ENCODE results near the gene TULP4. TPM values are rescaled to one million over a fixed set of nuclear protein-coding genes. Genes with fewer than 3 reads are reported as not detected.

The TULP4 gene
- total RNA-seq, 1 experiment from 2014 or later: 52.8 TPM

- CTCF ChIA-PET: no interaction called here
Measured at GRCh38 chr6:158374020-158374419, 61.8 kb downstream of the TULP4 start.

GRCh38 chr6:158376631-158377081 is 64.4 kb downstream of the TULP4 start:
- ATAC-seq: no peak
- Mint-ChIP-seq H3K4me3 (no peak overlapping the region), H3K9me3 (no peaks in the 10 kb centered on the region), H3K4me1 (peaks cover 29% of the 10 kb centered on the region), H3K27ac (no peak overlapping the region), H3K36me3 (no peaks in the 10 kb centered on the region), H3K27me3 (ENCODE audit: low read depth) (no peaks in the 10 kb centered on the region)
- CTCF ChIA-PET: no interaction called here
- POLR2A ChIA-PET: no interaction called here
- DNase-seq (ENCODE audit: low spot score): no peak
- TF ChIP-seq GABPB1 (CRISPR knock-in tag; IDR thresholded peaks at IDR 0.05): no peak
- no peak for TF ChIP-seq ZNF219 (CRISPR knock-in tag; IDR thresholded peaks at IDR 0.05; ENCODE audit: borderline replicate concordance)
- no peak for TF ChIP-seq FOXK1 (CRISPR knock-in tag; IDR thresholded peaks at IDR 0.05)
- no peak for TF ChIP-seq AFF4 (CRISPR knock-in tag; IDR thresholded peaks at IDR 0.05; ENCODE audit: borderline replicate concordance)
- TF ChIP-seq ERG (CRISPR knock-in tag; IDR thresholded peaks at IDR 0.05): no peak

More at GRCh38 chr6:158374020-158374419, 61.8 kb downstream of the TULP4 start:
- Mint-ChIP-seq H3K27me3 (ENCODE audit: low read depth) (no peaks in the 10 kb centered on the region), H3K9me3 (no peaks in the 10 kb centered on the region), H3K27ac (no peak overlapping the region), H3K36me3 (no peaks in the 10 kb centered on the region), H3K4me3 (no peak overlapping the region), H3K4me1 (peaks cover 18% of the 10 kb centered on the region)
- no peak for TF ChIP-seq ZBTB21 (CRISPR knock-in tag; IDR thresholded peaks at IDR 0.05; ENCODE audit: borderline replicate concordance)
- TF ChIP-seq GRHL2 (CRISPR knock-in tag; IDR thresholded peaks at IDR 0.05; ENCODE audit: insufficient replicate concordance, severe bottlenecking): no peak
- TF ChIP-seq ZNF396 (CRISPR knock-in tag; IDR thresholded peaks at IDR 0.05; ENCODE audit: borderline replicate concordance): no peak
- no peak for TF ChIP-seq CREB1 (CRISPR knock-in tag; IDR thresholded peaks at IDR 0.05)
- TF ChIP-seq E2F5 (CRISPR knock-in tag; IDR thresholded peaks at IDR 0.05): no peak
- no peak for TF ChIP-seq ZNF219 (CRISPR knock-in tag; IDR thresholded peaks at IDR 0.05; ENCODE audit: borderline replicate concordance)
- no peak for TF ChIP-seq NFYB (CRISPR knock-in tag; conservative IDR thresholded peaks at IDR 0.05; ENCODE audit: low read depth)
- no peak for TF ChIP-seq JAZF1 (CRISPR knock-in tag; IDR thresholded peaks at IDR 0.05)
- no peak for TF ChIP-seq OVOL2 (CRISPR knock-in tag; IDR thresholded peaks at IDR 0.05; ENCODE audit: borderline replicate concordance)
- TF ChIP-seq FOXP4 (CRISPR knock-in tag; IDR thresholded peaks at IDR 0.05): no peak
- TF ChIP-seq AFF4 (CRISPR knock-in tag; IDR thresholded peaks at IDR 0.05; ENCODE audit: borderline replicate concordance): no peak
- no peak for TF ChIP-seq PREB (CRISPR knock-in tag; IDR thresholded peaks at IDR 0.05; ENCODE audit: borderline replicate concordance)
- POLR2A ChIA-PET: no interaction called here
- DNase-seq (ENCODE audit: low spot score) (no peak), ATAC-seq (no peak)
